CD4-positive, alpha-beta T cell treated with Interferon alpha-2 for 1 hour (primary cell): ENCODE data around the gene UBASH3A.
A peak's percentile ranks its signal among the peaks of the same experiment; 100 is the strongest.

ENCODE experiments used
- DNase-seq, 2 donors: peaks; one replicate each; pipeline ENCODE4 v3.0.0-alpha.2; 2020 to 2022

UBASH3A gene

GRCh38 chr21:42495765-42496119 is 92.0 kb downstream of the UBASH3A start:
- DNase-seq: no peak

- DNase-seq: peak; percentile 99 to 100
These were observed 92.6 kb downstream of the UBASH3A start, which contains the start of gene RSPH1 for GRCh38 chr21:42496120-42496838. RSPH1 (minus strand) TSS chr21:42496224; CDS start chr21:42496186, 38 bp downstream.

GRCh38 chr21:42496839-42497202 is 93.1 kb downstream of the UBASH3A start:
- no peak for DNase-seq
